GM21390 (cell line): Measurements from ENCODE around the gene GPR42.

Experiments used
- ATAC-seq: cut with Tn5 transposase; IDR thresholded peaks from one replicate; pipeline ENCODE4 v1.9.1; 2021; ENCODE audit not compliant: unreplicated experiment

GPR42 gene

DNA sequence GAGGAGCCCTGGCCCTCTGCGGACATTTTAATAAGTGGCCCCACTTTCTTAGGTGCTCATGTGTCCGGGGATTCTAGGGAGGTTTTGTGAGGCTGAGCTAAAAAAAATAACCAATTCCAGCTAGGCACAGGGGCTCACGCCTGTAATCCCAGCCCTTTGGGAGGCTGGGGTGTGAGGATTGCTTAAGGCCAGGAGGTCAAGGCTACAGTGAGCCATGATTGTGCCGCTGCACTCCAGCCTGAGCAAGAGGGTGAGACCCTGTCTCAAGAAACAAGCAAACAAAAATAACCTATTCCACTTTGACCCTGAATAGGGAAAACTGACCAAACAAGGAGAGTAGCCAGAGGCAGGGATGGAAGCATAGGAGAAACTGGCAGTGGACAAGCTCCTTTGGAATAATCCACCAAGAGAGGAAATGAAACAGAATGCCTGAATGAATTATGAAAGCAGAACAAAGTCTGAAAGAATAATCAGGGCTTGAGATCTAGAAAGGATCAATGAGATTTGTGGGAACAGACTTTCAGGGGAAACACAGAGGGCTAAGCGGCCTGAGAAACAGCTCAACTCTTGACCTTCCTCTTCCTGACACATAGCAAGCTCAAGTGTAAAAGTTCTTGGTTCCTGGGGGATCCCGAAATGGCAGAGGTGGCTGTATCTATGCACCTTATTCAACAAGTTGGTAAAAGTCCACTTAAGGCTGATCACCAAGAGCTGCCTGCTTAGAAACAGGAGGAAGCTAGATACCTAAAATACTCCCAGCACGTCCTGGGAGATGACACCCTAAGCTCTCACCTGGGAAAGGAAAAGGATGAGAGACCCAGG is 47.1 kb downstream of the GPR42 start:
- no peak for ATAC-seq

DNA sequence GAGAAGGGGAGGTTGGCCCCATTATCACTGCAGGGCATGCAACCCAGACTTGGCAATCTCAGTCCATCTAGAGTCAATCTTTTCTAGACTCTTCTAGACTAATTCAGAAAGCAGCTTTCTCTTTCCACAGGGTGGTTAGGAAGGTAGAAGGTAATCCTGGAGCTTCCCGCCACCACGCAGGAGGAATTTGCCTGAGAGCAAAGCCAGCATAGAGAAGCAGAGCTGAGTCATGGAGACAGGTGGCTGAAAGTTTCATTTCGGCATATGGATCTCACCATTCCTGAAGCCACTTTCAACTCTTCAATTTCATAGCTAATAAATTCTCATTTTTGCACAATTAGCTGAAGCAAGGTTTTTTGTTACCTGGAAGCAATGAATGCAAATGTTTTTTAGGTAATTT is 48.2 kb downstream of the GPR42 start:
- ATAC-seq, result no peak

DNA sequence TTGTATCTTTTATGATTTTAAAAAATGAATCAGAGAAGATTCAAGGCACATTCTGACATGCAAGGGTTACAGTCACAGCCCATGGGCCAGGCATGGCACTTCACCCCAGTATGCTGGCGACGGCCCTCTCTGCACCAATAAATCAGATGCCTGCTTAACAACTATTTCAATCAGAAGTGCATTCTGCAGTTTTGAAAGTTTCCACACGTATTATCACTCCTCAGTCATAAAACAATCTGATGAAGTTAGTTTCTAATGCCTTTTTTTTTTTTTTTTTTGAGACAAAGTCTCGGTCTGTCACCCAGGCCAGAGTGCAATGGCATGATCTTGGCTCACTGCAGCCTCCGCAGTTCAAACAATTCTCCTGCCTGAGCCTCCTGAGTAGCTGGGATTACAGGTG is 48.9 kb downstream of the GPR42 start:
- ATAC-seq, result no peak

DNA sequence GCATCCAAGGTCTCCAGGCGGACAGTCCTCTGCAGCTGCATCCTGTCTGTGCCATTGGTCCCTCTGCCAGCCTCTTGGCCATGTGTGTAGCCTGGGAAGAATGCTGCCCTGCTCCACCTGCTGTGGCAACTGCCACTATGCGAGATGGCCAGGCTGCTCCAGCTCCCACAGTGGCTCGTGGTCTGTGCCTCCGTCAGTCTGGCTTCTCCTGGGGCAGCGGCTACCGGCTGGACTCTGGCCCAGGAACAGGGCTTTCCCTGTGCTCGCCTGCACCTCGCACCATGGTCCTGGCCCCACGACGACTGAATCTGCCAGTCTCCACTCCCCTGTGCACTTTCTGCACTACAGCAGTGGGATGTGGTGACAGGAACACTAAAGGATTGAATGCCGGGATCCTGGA is 50.5 kb downstream of the GPR42 start:
- ATAC-seq, result no peak
